ENCODE results near the gene PDE4C. TPM values are rescaled to one million over a fixed set of nuclear protein-coding genes. Genes with fewer than 3 reads are reported as not detected.

Gene PDE4C
- total RNA-seq, result not detected

- TF ChIP-seq CTCF (IDR thresholded peaks at IDR 0.05; ENCODE audit: low read depth), result no peak
These were observed at the start of gene PDE4C for GRCh38 chr19:18225702-18226468. PDE4C (minus strand) TSS chr19:18226438; CDS start chr19:18226415, 23 bp downstream.

GRCh38 chr19:18274781-18275356 lies 48.6 kb upstream of the PDE4C start:
- no peak for TF ChIP-seq CTCF (IDR thresholded peaks at IDR 0.05; ENCODE audit: low read depth)

- TF ChIP-seq CTCF (IDR thresholded peaks at IDR 0.05; ENCODE audit: low read depth), result no peak
These were observed 48.1 kb upstream of the PDE4C start, which contains the start of gene IQCN for GRCh38 chr19:18274219-18274780. IQCN (minus strand) TSS chr19:18274452; CDS start chr19:18269478, 4,974 bp downstream.

GRCh38 chr19:18273561-18274218 lies 47.5 kb upstream of the PDE4C start:
- TF ChIP-seq CTCF (IDR thresholded peaks at IDR 0.05; ENCODE audit: low read depth), result no peak

- TF ChIP-seq CTCF (IDR thresholded peaks at IDR 0.05; ENCODE audit: low read depth), result no peak
These were observed 45.2 kb upstream of the PDE4C start for GRCh38 chr19:18271433-18271841.

- no peak for TF ChIP-seq CTCF (IDR thresholded peaks at IDR 0.05; ENCODE audit: low read depth)
These were observed 44.1 kb upstream of the PDE4C start for GRCh38 chr19:18270326-18270725.

Data from subcutaneous adipose tissue (tissue), 4 donors.